22Rv1 (cell line): ENCODE results near the gene ALX1.

Experiments used
- H3K27ac ChIP-seq: fragments of 450-650 bp; 2 replicates; pipeline ENCODE4 v1.5.1; 2017
- CTCF ChIP-seq: fragments of 450-650 bp; IDR thresholded peaks from 2 replicates; pipeline ENCODE4 v1.5.1; 2017; ENCODE audit warnings: mild to moderate bottlenecking
- ZFX ChIP-seq: fragments of 450-650 bp; IDR thresholded peaks from 2 replicates; pipeline ENCODE4 v1.6.1; 2017; ENCODE audit warnings: antibody characterized with exemption, borderline replicate concordance

The ALX1 gene

GRCh38 chr12:85278598-85279448 lies 1.2 kb upstream of the ALX1 start:
- no peak for TF ChIP-seq CTCF
- TF ChIP-seq ZFX = no peak
- H3K27ac ChIP-seq = no peak overlapping the region

- no peak overlapping the region for H3K27ac ChIP-seq
- no peak for TF ChIP-seq ZFX
- no peak for TF ChIP-seq CTCF
These were observed 413 bp upstream of the ALX1 start for GRCh38 chr12:85279449-85280164.

GRCh38 chr12:85280984-85281630 lies 1.1 kb downstream of the ALX1 start:
- no peak for TF ChIP-seq ZFX
- no peak for TF ChIP-seq CTCF
- H3K27ac ChIP-seq = no peak overlapping the region

- TF ChIP-seq CTCF = no peak
- no peak overlapping the region for H3K27ac ChIP-seq
These were observed 1.8 kb downstream of the ALX1 start for GRCh38 chr12:85281636-85282312.

GRCh38 chr12:85283560-85283959 lies 3.5 kb downstream of the ALX1 start:
- H3K27ac ChIP-seq = no peak overlapping the region
- no peak for TF ChIP-seq ZFX
- no peak for TF ChIP-seq CTCF

- H3K27ac ChIP-seq = no peak overlapping the region
- TF ChIP-seq ZFX = no peak
- TF ChIP-seq CTCF = no peak
These were observed 16.3 kb downstream of the ALX1 start for GRCh38 chr12:85296362-85296761.
